K562 (cell line): ENCODE data around the gene TXN2. TPM values are rescaled to one million over a fixed set of nuclear protein-coding genes. Genes with fewer than 3 reads are reported as not detected.
A peak's percentile ranks its signal among the peaks of the same experiment; 100 is the strongest.

Experiments
- CHCHD3 ChIP-seq: fragments of 250-450 bp; sonication (Bioruptor Pico); IDR thresholded peaks from 2 replicates; pipeline ENCODE4 v2.1.2; 2022; ENCODE audit warnings: mild to moderate bottlenecking
- ETS1 ChIP-seq: conservative IDR thresholded peaks from 2 replicates; pipeline ENCODE4 v1.6.1; 2011; ENCODE audit warnings: low read depth, mild to moderate bottlenecking, low read length; ENCODE audit not compliant: control insufficient read depth
- HMGXB4 ChIP-seq: sonication (generic); formaldehyde crosslinking; IDR thresholded peaks from 2 replicates; pipeline ENCODE4 v1.8.1; 2023; ENCODE audit warnings: mild to moderate bottlenecking, missing genetic modification reagents
- MYBL2 ChIP-seq, 2 experiments: fragments of 450-650 bp in 1 of 2; sonication (generic) in 1 of 2; formaldehyde crosslinking in 1 of 2; IDR thresholded peaks; 2 replicates each; pipeline versions ENCODE4 v1.6.1 to v1.8.1; 2017 to 2022; ENCODE audit warnings: borderline replicate concordance in 1 of 2, inconsistent platforms in 1 of 2, low read depth in 1 of 2, mild to moderate bottlenecking in 1 of 2, missing genetic modification reagents in 1 of 2, moderate library complexity in 1 of 2
- POLR2G ChIP-seq: fragments of 200-400 bp; formaldehyde crosslinking; IDR thresholded peaks from 2 replicates; pipeline ENCODE4 v1.6.1; 2017; ENCODE audit warnings: low read depth, mild to moderate bottlenecking, antibody characterized with exemption, low read length, moderate library complexity
- STAT5B ChIP-seq: fragments of 250-450 bp; sonication (Bioruptor Pico); IDR thresholded peaks from 2 replicates; pipeline ENCODE4 v1.8.0; 2021; ENCODE audit warnings: mild to moderate bottlenecking, inconsistent platforms
- TAF9B ChIP-seq: fragments of 450-650 bp; IDR thresholded peaks from 2 replicates; pipeline ENCODE4 v1.6.1; 2018; ENCODE audit warnings: mild to moderate bottlenecking; ENCODE audit not compliant: partially characterized antibody
- TARDBP ChIP-seq: fragments of 450-650 bp; IDR thresholded peaks from 2 replicates; pipeline ENCODE4 v1.6.1; 2016
- TFE3 ChIP-seq: fragments of 450-650 bp; formaldehyde crosslinking; IDR thresholded peaks from 2 replicates; pipeline ENCODE4 v1.4.0; 2020; ENCODE audit warnings: mild to moderate bottlenecking, mixed read lengths
- ZNF592 ChIP-seq: fragments of 450-650 bp; IDR thresholded peaks from 2 replicates; pipeline ENCODE4 v1.6.1; 2017; ENCODE audit warnings: antibody characterized with exemption, mild to moderate bottlenecking
- polyA plus RNA-seq, 8 experiments: library from polyadenylated mRNA; depleted of rRNA in 4 of 8; stranded (reverse) in 5 of 8; unstranded in 3 of 8; fragments of >200 nt; fragmentation: Nextera tagmentation in 2 of 8; fragmentation: Illumina TruSeq in 1 of 8; extraction: Ambion mirVana in 2 of 8; extraction: Trizol in 1 of 8; gene quantifications; 2 replicates each; pipeline versions ENCODE4 v1.2.1 to v1.2.3, GENCODE V29; 2011 to 2014; ENCODE audit warnings: inconsistent platforms in 1 of 8, missing spikeins in 1 of 8
- total RNA-seq, 7 experiments: library from RNA; depleted of rRNA in 6 of 7; stranded (reverse); fragments of >200 nt in 6 of 7; fragmentation: Illumina TruSeq in 2 of 7; extraction: Trizol in 2 of 7; gene quantifications; 2 replicates each; pipeline versions ENCODE4 v1.2.1 to v1.2.3, GENCODE V29; 2011 to 2021; ENCODE audit warnings: low replicate concordance in 1 of 7
- TF ChIP-seq, protein P1 (sequence below): fragments of 250-450 bp; sonication (Bioruptor Pico); IDR thresholded peaks from 2 replicates; pipeline ENCODE4 v1.6.1; 2021; ENCODE audit warnings: mild to moderate bottlenecking
- TF ChIP-seq, protein P2 (sequence below), 2 experiments: fragments of 450-650 bp; conservative IDR thresholded peaks; 2 replicates each; pipeline ENCODE4 v1.6.1; 2017; ENCODE audit warnings: mild to moderate bottlenecking in 2 of 2, moderate library complexity in 2 of 2

TXN2 gene
- total and polyA plus RNA-seq, 9 of the 15 experiments (the other 6 are each of a cell fraction or from before 2014, with no cell fraction given): 48.5 to 399 (median 118) TPM

DNA sequence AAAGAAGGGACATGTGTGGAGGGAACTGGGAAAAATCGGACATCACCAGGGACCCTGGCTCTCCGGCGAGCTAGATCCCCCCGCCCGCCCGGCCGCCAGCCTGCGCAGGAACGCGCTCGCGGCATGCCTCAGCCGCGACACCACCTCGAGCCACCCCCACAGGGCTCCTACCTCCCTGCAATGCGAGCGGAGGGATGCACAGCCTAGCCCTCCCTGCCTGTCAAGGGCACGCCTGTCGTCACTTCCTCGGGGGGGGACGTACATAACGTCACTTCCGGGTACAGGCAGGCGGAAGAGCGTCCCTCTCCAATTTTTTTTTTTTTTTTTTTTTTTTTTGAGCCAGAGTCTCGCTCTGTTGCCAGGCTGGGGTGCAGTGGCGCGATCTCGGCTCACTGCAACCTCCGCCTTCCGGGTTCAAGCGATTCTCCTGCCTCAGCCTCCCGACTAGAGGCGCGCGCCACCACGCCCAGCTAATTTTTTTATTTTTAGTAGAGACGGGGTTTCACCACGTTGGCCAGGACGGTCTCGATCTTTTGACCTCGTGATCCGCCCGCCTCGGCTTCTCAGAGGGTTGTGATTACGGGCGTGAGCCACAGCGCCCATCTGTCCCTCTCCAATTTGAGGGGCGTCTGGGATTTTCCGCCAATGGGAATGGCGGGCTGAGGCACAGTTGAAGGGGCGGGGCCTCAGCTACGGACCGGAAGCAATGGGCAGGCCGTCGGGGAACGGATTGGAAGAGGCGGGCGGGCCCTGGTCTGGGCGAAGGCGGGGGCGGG is at the start of gene TXN2 (continued):
- TF ChIP-seq, protein P1, sequence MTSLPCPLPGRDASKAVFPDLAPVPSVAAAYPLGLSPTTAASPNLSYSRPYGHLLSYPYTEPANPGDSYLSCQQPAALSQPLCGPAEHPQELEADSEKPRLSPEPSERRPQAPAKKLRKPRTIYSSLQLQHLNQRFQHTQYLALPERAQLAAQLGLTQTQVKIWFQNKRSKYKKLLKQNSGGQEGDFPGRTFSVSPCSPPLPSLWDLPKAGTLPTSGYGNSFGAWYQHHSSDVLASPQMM (CRISPR knock-in tag): no peak
- TF ChIP-seq TFE3 (CRISPR knock-in tag) (peak; percentile 44), CHCHD3 (CRISPR knock-in tag) (0 out of 2 replicates have a peak, but pooled peaks have one; percentile 6), HMGXB4 (no peak), TARDBP (no peak), TAF9B (peak; percentile 70), ZNF592 (0 out of 2 replicates have a peak, but pooled peaks have one; percentile 25), STAT5B (no peak), POLR2G (peak; percentile 98), ETS1 (peak; percentile 70; the same call in 1 of the 2 replicates), MYBL2 (IDR thresholded peaks at IDR 0.05; ENCODE audit: low read depth) (0 out of 2 replicates have a peak, but pooled peaks have one; percentile 13), MYBL2 (CRISPR knock-in tag; IDR thresholded peaks at IDR 0.05; ENCODE audit: borderline replicate concordance) (no peak)
- TF ChIP-seq, protein P2, sequence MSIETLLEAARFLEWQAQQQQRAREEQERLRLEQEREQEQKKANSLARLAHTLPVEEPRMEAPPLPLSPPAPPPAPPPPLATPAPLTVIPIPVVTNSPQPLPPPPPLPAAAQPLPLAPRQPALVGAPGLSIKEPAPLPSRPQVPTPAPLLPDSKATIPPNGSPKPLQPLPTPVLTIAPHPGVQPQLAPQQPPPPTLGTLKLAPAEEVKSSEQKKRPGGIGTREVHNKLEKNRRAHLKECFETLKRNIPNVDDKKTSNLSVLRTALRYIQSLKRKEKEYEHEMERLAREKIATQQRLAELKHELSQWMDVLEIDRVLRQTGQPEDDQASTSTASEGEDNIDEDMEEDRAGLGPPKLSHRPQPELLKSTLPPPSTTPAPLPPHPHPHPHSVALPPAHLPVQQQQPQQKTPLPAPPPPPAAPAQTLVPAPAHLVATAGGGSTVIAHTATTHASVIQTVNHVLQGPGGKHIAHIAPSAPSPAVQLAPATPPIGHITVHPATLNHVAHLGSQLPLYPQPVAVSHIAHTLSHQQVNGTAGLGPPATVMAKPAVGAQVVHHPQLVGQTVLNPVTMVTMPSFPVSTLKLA (conservative IDR thresholded peaks at IDR 0.05): peak; percentile 51 to 79; a peak in 3 of 4 replicates
